ENCODE measurements around the gene USP40. TPM values are rescaled to one million over a fixed set of nuclear protein-coding genes. Genes with fewer than 3 reads are reported as not detected.

The USP40 gene
- total RNA-seq, 3 donors from 2014 or later, result 30.6 to 32.7 (median 31.2) TPM

DNA sequence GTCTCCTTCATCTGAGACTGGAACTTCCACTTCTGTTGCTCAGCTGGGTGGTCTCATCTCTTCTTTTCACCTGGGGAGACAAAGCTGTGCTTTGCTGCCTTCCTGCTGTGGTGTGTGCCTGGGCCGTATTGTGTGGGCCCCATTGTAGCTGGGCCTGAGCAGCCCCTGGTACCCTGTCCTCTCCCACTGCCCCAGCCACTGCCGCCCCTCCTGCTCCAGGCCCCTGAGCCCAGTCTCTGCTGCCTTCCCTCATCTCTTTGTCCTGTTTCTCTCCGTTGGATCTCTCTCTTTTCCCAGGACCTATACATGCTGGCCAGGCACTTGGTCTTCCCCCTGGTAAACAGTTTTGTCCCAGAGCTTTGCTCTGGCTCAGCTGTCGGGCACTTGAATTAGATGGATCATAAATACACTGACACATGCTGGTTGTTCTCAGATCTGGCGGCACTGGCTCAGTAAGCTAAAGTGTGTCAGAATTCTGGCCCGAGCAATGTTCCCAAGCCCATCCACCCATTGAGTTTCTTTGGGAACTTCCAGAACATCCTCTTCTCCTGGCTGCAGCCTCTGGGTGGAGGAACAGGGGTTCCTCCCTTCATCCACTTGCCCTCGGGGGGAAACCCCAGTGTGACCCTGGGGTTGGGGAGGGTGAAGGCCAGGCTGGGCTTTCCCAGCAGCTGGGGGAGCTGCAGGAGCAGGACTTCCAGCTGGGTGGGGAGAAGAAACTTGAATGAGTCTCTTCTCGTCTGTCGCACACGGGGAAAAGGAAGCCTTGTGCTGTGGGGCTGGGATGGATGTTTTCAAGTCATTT, 113.3 kb downstream of the USP40 start:
- H3K4me3 ChIP-seq, result no peak overlapping the region
- intact Hi-C loops (cut with DNase I, micrococcal nuclease), result no loop called here
- no peaks in the 10 kb centered on the region for H3K9me3 ChIP-seq
- TF ChIP-seq CTCF (IDR thresholded peaks at IDR 0.05), result no peak
- no peaks in the 10 kb centered on the region for H3K4me1 ChIP-seq (ENCODE audit: low read depth)
- H3K36me3 ChIP-seq (ENCODE audit: low read depth), result peaks cover 5% of the 10 kb centered on the region
- DNase-seq (no peak), ATAC-seq (no peak)

GRCh38 chr2:233451950-233452349, 114.6 kb downstream of the USP40 start:
- H3K9me3 ChIP-seq, result no peaks in the 10 kb centered on the region
- intact Hi-C loops (cut with DNase I, micrococcal nuclease), result no loop called here
- TF ChIP-seq CTCF (IDR thresholded peaks at IDR 0.05), result no peak
- no peak overlapping the region for H3K4me3 ChIP-seq
- ATAC-seq (no peak), DNase-seq (no peak)
- no peaks in the 10 kb centered on the region for H3K4me1 ChIP-seq (ENCODE audit: low read depth)
- H3K36me3 ChIP-seq (ENCODE audit: low read depth), result peaks cover 5% of the 10 kb centered on the region

DNA sequence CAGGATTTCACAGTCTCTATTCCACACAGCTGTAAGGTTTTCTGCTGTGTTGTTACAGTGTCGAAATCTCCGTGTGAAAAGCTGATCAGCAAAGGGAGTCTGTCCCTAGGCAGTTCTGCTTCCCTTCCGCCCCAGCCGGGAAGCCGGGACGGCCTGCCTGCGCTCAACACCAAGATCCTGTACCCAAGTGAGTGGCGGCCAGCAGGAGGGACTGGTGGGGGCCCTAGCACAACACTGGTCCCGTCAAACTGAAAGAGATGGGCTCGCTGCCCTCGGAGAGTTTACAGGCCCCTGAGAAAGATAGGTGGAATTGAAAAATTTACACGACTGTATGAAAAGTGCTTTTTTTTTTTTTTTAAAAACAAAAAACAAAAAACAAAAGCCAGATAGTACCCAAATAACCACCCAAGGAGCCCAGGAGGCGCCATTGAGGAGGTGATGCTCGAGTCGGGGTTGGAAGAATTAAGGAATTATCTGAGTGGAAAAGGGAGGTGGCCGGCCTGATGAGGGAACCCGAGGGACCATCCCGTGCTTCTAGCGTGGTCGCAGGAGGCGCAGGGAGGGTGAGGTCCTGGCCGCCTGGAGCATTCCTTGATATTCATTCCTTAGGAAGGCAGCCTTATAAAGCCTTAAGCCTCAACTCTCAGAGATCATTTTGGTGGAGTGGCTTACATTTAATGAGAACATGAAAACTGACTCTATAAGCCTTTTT, 115.6 kb downstream of the USP40 start:
- ATAC-seq (no peak), DNase-seq (peak in 1 of 3 donors; percentile 12)
- H3K36me3 ChIP-seq (ENCODE audit: low read depth), result peaks cover 5% of the 10 kb centered on the region
- H3K9me3 ChIP-seq, result no peaks in the 10 kb centered on the region
- no peaks in the 10 kb centered on the region for H3K4me1 ChIP-seq (ENCODE audit: low read depth)
- intact Hi-C loops (cut with DNase I, micrococcal nuclease), result no loop called here
- TF ChIP-seq CTCF (IDR thresholded peaks at IDR 0.05), result no peak
- no peak overlapping the region for H3K4me3 ChIP-seq

DNA sequence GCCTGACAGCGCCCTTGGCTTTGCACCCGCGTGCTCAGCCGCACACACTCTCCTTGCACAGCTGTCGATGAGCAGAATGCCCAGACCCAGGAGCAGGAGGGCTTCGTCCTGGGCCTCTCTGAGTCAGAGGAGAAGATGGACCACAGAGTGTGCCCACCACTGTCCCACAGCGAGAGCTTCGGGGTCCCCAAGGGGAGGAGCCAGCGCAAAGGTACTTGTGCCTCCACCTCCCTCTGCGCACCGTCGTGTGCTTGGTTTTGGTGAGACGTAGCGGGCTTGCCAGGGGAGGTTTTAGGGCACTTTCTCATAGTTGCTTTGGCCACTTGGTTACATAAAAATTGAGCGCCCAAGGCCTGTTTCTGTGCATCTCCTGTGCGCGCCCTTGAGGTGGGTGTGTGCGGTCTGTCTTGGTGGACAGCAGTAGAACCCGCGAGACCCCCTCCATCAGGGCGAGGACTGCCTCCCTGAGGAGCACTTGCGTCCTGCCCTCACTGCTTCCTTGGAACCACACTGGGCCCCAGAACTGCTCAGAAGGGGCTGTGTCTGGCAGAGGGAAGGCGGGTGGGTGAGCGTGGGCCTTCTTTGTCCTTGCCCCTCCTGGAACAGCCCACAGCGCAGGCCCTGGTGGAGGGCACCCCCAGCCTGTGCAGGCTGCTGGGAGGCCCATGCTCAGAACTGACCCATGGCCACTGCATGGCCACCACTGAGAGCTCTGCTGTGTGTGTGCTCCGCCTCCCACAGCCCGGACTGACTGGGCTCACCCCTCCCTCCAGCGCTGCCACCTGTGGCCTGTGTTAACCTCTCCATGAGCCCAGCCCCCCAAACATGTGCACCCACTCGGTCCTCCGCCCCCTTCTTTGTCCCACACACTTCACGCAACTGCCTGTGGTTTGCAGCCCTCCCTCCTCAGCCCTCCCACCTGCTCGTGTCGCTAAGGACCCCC, 116.4 kb downstream of the USP40 start:
- H3K4me1 ChIP-seq (ENCODE audit: low read depth), result no peaks in the 10 kb centered on the region
- no peaks in the 10 kb centered on the region for H3K36me3 ChIP-seq (ENCODE audit: low read depth)
- no peak for TF ChIP-seq CTCF (IDR thresholded peaks at IDR 0.05)
- no peaks in the 10 kb centered on the region for H3K9me3 ChIP-seq
- ATAC-seq (no peak), DNase-seq (peak in 1 of 3 donors; percentile 24)
- intact Hi-C loops (cut with DNase I, micrococcal nuclease), result loop anchor here (5.0 to 10.0 kb wide), 2 partner anchors 95 to 103 kb away; partner anchors contain the start of gene DGKD (in 1 of the 2)
- H3K4me3 ChIP-seq, result no peak overlapping the region

Data from mucosa of descending colon (tissue), 3 donors.